ENCODE data around the gene BMP10. TPM values are rescaled to one million over a fixed set of nuclear protein-coding genes. Genes with fewer than 3 reads are reported as not detected.

BMP10 gene
- total RNA-seq, 1 donor from 2014 or later, result not detected

DNA sequence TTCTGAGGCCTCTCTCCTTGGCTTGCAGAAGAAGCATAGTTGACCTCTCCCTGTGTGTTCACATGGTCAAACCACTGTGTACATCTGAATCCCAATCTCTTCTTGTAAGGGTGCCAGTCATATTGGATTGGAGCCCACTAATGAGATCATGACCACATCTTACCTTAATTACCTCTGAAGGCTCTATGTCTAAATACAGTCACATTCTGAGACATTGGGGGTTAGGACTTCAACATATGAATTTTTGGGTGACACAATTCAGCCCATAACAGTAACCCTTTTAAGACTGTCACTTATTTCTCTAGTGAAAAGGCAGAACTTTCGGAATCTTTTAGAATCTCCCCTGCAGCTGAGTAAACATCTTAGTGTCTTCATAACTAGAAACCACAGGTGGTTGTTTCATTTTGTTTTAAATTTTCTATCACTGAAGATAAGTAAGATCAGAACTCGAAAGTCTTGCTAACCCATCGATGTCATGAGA lies 33.3 kb downstream of the BMP10 start:
- intact Hi-C loops (cut with DNase I), result loop anchor here (2.0 to 10.0 kb wide), 2 partner anchors 85 to 583 kb away; partner anchors contain the start of gene PPP3R1
- TF ChIP-seq, protein P1, sequence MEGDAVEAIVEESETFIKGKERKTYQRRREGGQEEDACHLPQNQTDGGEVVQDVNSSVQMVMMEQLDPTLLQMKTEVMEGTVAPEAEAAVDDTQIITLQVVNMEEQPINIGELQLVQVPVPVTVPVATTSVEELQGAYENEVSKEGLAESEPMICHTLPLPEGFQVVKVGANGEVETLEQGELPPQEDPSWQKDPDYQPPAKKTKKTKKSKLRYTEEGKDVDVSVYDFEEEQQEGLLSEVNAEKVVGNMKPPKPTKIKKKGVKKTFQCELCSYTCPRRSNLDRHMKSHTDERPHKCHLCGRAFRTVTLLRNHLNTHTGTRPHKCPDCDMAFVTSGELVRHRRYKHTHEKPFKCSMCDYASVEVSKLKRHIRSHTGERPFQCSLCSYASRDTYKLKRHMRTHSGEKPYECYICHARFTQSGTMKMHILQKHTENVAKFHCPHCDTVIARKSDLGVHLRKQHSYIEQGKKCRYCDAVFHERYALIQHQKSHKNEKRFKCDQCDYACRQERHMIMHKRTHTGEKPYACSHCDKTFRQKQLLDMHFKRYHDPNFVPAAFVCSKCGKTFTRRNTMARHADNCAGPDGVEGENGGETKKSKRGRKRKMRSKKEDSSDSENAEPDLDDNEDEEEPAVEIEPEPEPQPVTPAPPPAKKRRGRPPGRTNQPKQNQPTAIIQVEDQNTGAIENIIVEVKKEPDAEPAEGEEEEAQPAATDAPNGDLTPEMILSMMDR (IDR thresholded peaks at IDR 0.05), result no peak
- no peak overlapping the region for H3K27ac ChIP-seq
- no peak for DNase-seq (ENCODE audit: low spot score in 2 of 2)
- no peak overlapping the region for H3K4me3 ChIP-seq
- no peaks in the 10 kb centered on the region for H3K9me3 ChIP-seq
- no peaks in the 10 kb centered on the region for H3K36me3 ChIP-seq
- H3K27me3 ChIP-seq, result no peaks in the 10 kb centered on the region
- H3K4me1 ChIP-seq, result peaks cover 1 to 3% of the 10 kb centered on the region in 2 donors

DNA sequence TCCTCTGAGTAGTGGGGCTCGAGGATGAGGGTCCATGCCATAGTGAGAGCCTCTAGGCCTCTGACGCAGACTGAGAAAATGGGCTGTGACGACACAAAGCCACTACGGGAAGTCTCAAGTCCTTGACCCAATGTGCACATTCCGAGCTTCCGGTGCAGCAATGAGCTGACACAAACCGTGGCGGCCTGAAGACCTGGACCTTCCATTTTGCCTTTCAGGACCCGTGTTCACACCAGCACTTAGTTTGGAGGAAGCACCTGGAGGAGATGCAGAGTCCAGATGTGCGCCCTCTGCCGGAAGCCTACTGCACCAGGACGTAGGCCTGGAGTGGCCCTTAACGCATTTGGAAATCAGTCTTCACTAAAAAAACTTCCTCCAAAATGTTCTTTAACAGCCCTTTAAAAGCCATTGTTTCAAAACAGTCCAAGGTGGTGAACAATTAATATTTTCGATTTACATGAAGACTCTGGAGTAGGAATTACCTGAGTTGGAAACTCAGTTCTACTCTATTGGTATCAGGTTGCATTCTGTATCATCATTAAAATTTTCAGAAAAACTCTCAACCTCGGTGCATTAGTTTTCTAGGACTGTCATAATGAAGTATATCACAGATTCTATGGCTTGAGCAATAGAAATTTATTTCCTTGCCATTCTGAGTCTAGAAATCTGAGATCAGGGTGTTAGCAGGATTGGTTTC lies 33.9 kb downstream of the BMP10 start:
- no peak overlapping the region for H3K4me3 ChIP-seq
- peak in 1 of 2 donors; percentile 76 for DNase-seq (ENCODE audit: low spot score in 2 of 2)

DNA sequence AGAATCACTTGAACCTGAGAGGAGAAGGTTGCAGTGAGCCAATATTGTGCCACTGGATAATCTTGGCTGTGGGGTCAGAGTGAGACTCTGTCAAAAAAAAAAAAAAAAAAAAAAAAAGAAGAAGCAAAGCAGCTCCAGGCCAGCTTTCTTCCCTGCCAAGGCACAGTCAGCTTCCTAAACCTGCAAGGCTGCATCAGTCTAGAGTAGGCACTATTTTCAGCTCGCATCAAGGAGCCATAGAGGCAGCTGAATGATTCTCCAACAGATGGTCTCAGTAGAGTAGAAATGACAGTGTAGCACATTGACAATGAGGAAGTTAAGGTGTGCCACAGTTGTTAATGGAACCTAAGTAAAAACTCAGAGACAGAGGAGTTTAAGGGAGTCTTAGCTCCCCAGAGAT lies 35.6 kb downstream of the BMP10 start:
- intact Hi-C loops (cut with DNase I), result loop anchor here (2.0 to 10.0 kb wide), 2 partner anchors 83 to 581 kb away; partner anchors contain the start of gene PPP3R1
- no peak overlapping the region for H3K27ac ChIP-seq
- H3K9me3 ChIP-seq, result no peaks in the 10 kb centered on the region
- no peak for DNase-seq (ENCODE audit: low spot score in 2 of 2)
- no peaks in the 10 kb centered on the region for H3K27me3 ChIP-seq
- no peak overlapping the region for H3K4me3 ChIP-seq
- H3K4me1 ChIP-seq, result peaks cover 15 to 26% of the 10 kb centered on the region in 2 donors
- TF ChIP-seq, protein P1 (IDR thresholded peaks at IDR 0.05), result no peak
- H3K36me3 ChIP-seq, result no peaks in the 10 kb centered on the region

More for the DNA sequence above, 33.9 kb downstream of the BMP10 start:
- H3K27ac ChIP-seq, result no peak overlapping the region
- H3K36me3 ChIP-seq, result no peaks in the 10 kb centered on the region
- no peaks in the 10 kb centered on the region for H3K9me3 ChIP-seq
- no peaks in the 10 kb centered on the region for H3K27me3 ChIP-seq
- TF ChIP-seq, protein P1 (IDR thresholded peaks at IDR 0.05), result peak; percentile 28 to 48 (median 36)
- H3K4me1 ChIP-seq, result peaks cover 7 to 9% of the 10 kb centered on the region in 2 donors
- intact Hi-C loops (cut with DNase I), result loop anchor here (2.0 to 10.0 kb wide), 2 partner anchors 85 to 583 kb away; partner anchors contain the start of gene PPP3R1

DNA sequence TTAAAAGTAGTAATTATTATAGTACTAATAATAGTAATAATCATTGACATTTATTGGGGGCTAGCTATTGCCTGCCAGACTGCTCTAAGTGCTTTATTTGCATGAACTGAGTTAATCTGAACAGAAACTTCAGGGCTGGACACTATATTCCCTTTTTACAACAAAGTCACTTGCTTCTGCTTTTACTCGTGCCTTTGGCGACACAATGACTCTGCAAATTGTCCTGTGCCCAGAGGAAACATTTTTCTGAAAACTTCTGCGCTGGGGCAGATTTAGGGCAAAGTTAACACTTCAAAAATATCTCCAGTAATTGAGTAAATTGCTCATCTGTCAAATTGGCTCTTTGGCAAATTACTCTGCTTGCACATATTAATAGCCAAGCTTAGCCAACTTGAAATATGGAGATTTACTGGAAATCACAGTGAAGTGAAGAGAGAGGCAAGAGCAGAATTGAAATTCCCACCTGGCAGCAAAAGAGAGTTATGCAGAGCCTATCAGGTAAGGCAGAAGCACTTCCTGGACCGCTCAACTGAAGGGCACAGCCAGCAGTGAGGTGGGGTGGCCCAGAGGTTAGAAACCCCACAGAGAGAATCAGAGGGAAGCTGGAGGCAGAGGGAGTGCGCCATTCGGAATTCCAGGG lies 36.3 kb downstream of the BMP10 start:
- Histone ChIP-seq H3K27me3 (no peaks in the 10 kb centered on the region), H3K4me1 (peaks cover 15 to 28% of the 10 kb centered on the region in 2 donors), H3K27ac (peak overlapping the region in 1 of 2 donors; percentile 18), H3K9me3 (no peaks in the 10 kb centered on the region), H3K4me3 (no peak overlapping the region), H3K36me3 (no peaks in the 10 kb centered on the region)
- TF ChIP-seq, protein P1 (IDR thresholded peaks at IDR 0.05), result no peak
- intact Hi-C loops (cut with DNase I), result loop anchor here (5.0 to 10.0 kb wide), 2 partner anchors 72 to 580 kb away; partner anchors contain the start of gene PPP3R1
- DNase-seq (ENCODE audit: low spot score in 2 of 2), result no peak

DNA sequence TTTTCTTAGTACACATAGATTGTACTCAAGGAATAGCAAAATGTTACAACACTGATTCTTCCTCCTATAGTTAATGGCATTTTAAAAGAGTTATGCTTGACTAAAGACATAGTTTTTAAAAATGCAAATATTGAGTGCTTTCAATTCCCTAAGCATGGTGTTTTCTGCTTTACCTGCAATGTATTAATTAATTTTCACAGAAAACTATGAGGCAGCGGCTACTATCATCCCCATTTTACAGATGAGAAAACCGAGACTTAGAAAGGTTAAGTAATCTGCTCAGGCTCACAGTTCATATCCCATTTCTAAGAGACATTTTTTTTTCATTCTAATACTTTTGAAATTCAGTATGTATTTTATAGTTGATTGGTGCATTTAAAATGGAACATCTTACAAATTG lies 38.0 kb downstream of the BMP10 start:
- H3K4me1 ChIP-seq, result peaks cover 25 to 42% of the 10 kb centered on the region in 2 donors
- intact Hi-C loops (cut with DNase I), result loop anchor here (5.0 to 10.0 kb wide), 2 partner anchors 74 to 578 kb away; partner anchors contain the start of gene PPP3R1
- no peaks in the 10 kb centered on the region for H3K27me3 ChIP-seq
- no peak overlapping the region for H3K4me3 ChIP-seq
- DNase-seq (ENCODE audit: low spot score in 2 of 2), result no peak
- H3K36me3 ChIP-seq, result no peaks in the 10 kb centered on the region
- H3K9me3 ChIP-seq, result no peaks in the 10 kb centered on the region
- peak overlapping the region; percentile 95 to 97 for H3K27ac ChIP-seq
- TF ChIP-seq, protein P1 (IDR thresholded peaks at IDR 0.05), result no peak
